Neuronal stem cell (in vitro differentiated cells): ENCODE measurements around the gene RELN.

ENCODE experiments used
- DNase-seq: peaks from one replicate; pipeline ENCODE4 v3.0.0-alpha.2; 2013; ENCODE audit warnings: low spot score
- H2AFZ ChIP-seq: one replicate; pipeline ENCODE4 v1.6.1; 2013; ENCODE audit warnings: mild to moderate bottlenecking, low read length, inconsistent platforms
- H2AK5ac ChIP-seq: 2 replicates; pipeline ENCODE4 v1.6.1; 2013; ENCODE audit warnings: low read depth, mild to moderate bottlenecking, inconsistent platforms, low read length, moderate library complexity, mixed read lengths
- H2BK120ac ChIP-seq: 2 replicates; pipeline ENCODE4 v1.6.1; 2013; ENCODE audit warnings: low read depth, mild to moderate bottlenecking, inconsistent platforms, low read length, moderate library complexity, mixed read lengths
- H2BK12ac ChIP-seq: one replicate; pipeline ENCODE4 v1.6.1; 2013; ENCODE audit warnings: low read length, inconsistent platforms
- H2BK15ac ChIP-seq: 2 replicates; pipeline ENCODE4 v1.6.1; 2013; ENCODE audit warnings: mild to moderate bottlenecking, low read length, inconsistent platforms, mixed read lengths
- H2BK5ac ChIP-seq: one replicate; pipeline ENCODE4 v1.6.1; 2013; ENCODE audit warnings: inconsistent platforms, mild to moderate bottlenecking, low read length, moderate library complexity
- H3K14ac ChIP-seq: one replicate; pipeline ENCODE4 v1.6.1; 2013; ENCODE audit warnings: low read length, inconsistent platforms
- H3K18ac ChIP-seq: 2 replicates; pipeline ENCODE4 v1.6.1; 2013; ENCODE audit warnings: low read length, inconsistent platforms
- H3K23ac ChIP-seq: 2 replicates; pipeline ENCODE4 v1.6.1; 2013; ENCODE audit warnings: low read depth, mild to moderate bottlenecking, mixed read lengths, low read length, inconsistent platforms; ENCODE audit not compliant: poor library complexity
- H3K27ac ChIP-seq: replicated peaks from 3 replicates; pipeline ENCODE4 v1.5.1; 2013; ENCODE audit warnings: low read length, inconsistent platforms
- H3K27me3 ChIP-seq, 3 experiments: 2 replicates each; pipeline ENCODE4 v1.6.1; 2013; ENCODE audit warnings: low read length in 3 of 3, mild to moderate bottlenecking in 2 of 3, inconsistent platforms in 1 of 3, low read depth in 1 of 3, mixed read lengths in 1 of 3, moderate library complexity in 1 of 3; ENCODE audit not compliant: control insufficient read depth in 3 of 3, insufficient read depth in 3 of 3
- H3K36me3 ChIP-seq, 2 donors: replicated peaks in 1 of 2; 2 replicates each; pipeline ENCODE4 v1.6.1; 2013; ENCODE audit warnings: low read length in 2 of 2; ENCODE audit not compliant: control insufficient read depth in 2 of 2, insufficient read depth in 2 of 2
- H3K4ac ChIP-seq: 2 replicates; pipeline ENCODE4 v1.6.1; 2013; ENCODE audit warnings: inconsistent platforms, mild to moderate bottlenecking, low read length, moderate library complexity
- H3K4me1 ChIP-seq, 2 donors: 1 replicate in 1 of 2; 2 replicates in 1 of 2; pipeline ENCODE4 v1.6.1; 2013; ENCODE audit warnings: low read length in 2 of 2, low read depth in 1 of 2; ENCODE audit not compliant: control insufficient read depth in 2 of 2, insufficient read depth in 1 of 2
- H3K4me2 ChIP-seq: one replicate; pipeline ENCODE4 v1.6.1; 2013; ENCODE audit warnings: mild to moderate bottlenecking, low read length, inconsistent platforms; ENCODE audit not compliant: insufficient read depth, poor library complexity, severe bottlenecking
- H3K4me3 ChIP-seq, 2 donors: 2 replicates each; pipeline ENCODE4 v1.5.1; 2013; ENCODE audit warnings: low read length in 2 of 2, mild to moderate bottlenecking in 2 of 2, inconsistent platforms in 1 of 2, moderate library complexity in 1 of 2
- H3K79me1 ChIP-seq: one replicate; pipeline ENCODE4 v1.6.1; 2013; ENCODE audit warnings: low read depth, mild to moderate bottlenecking, inconsistent platforms, low read length, moderate library complexity
- H3K9ac ChIP-seq: one replicate; pipeline ENCODE4 v1.6.1; 2013; ENCODE audit warnings: mild to moderate bottlenecking, low read depth, low read length, inconsistent platforms; ENCODE audit not compliant: poor library complexity
- H3K9me3 ChIP-seq, 2 donors: replicated peaks in 1 of 2; 2 replicates each; pipeline versions ENCODE3 to v1.6.1; 2013; ENCODE audit warnings: low read length in 2 of 2, mild to moderate bottlenecking in 2 of 2, inconsistent platforms in 1 of 2, low read depth in 1 of 2, mixed read lengths in 1 of 2, moderate library complexity in 1 of 2; ENCODE audit not compliant: control insufficient read depth in 2 of 2, insufficient read depth in 1 of 2
- H4K8ac ChIP-seq: one replicate; pipeline ENCODE4 v1.6.1; 2013; ENCODE audit warnings: low read depth, mild to moderate bottlenecking, inconsistent platforms, low read length, moderate library complexity
- H4K91ac ChIP-seq: one replicate; pipeline ENCODE4 v1.6.1; 2013; ENCODE audit warnings: low read length, low read depth, mild to moderate bottlenecking, inconsistent platforms; ENCODE audit not compliant: poor library complexity
- WGBS, 2 donors: extraction: QIAGEN DNeasy Blood & Tissue Kit; methylation state at CpG; one replicate each; pipeline ENCODE4 v1.1.7; 2013; ENCODE audit warnings: missing lambda C conversion rate in 2 of 2, mixed read lengths in 1 of 2; ENCODE audit not compliant: insufficient read length in 2 of 2, insufficient replicate concordance in 1 of 2; ENCODE audit errors: extremely low coverage in 2 of 2; 5-methylcytosine and 5-hydroxymethylcytosine counted together

The RELN gene

DNA sequence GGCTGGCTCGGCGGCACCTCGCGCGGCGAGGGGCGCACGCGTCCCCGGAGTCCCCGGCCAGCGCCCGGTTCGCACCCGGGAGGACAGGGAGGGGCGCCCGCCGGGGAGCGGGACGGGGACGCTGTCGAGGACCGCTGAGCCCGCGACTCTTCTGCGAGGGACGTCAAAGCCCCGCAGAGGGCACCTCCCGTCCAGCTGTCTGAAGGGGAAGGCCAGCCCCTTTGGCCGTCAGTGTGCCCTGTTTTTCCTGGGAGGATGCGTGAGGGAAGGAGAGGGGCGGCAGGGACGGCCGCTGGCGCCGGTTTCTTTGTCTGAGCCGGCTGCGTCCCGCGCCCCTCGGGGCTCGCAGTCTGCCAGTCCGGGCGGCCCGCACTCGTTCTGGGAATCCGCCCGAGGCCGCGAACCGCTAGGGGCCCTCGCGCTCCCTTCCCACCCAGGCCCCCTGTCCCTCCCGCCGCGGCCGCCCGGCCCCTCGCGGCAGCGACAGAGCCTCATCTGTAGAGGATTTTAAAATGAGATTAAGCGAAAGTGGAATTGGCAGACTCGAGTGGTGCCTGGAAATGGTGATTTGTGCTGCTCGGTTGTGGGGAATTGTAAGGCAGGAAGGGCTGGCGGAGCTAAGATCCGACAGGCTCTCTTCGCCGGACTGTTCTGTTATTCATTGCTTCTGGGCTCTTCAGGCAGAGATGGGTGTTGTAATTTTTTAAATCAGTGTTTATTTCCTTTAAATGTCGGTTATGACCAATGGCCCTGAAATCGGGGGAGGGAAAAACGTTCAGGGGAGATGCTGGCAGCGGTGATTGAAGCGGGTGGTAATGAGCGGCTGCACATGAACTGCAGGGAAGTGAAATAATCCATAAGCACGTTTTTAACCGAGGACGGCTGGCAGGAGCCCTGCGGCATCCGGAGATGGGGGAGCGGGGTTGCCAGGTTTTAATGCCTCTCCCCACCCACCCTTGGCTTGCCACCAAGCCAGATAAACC is 618 bp upstream of the RELN start:
- peak; percentile 51 for DNase-seq
- no peak overlapping the region for H3K4ac ChIP-seq
- peak overlapping the region; percentile 21 to 76 for H3K4me3 ChIP-seq
- H2BK12ac ChIP-seq = no peak overlapping the region
- H2BK120ac ChIP-seq = no peak overlapping the region
- H3K27ac ChIP-seq = no peak overlapping the region
- H3K79me1 ChIP-seq = no peaks in the 10 kb centered on the region
- no peaks in the 10 kb centered on the region for H3K9me3 ChIP-seq
- WGBS, 2 donors = no CpG with 5 or more reads among the region's 80 CpGs
- peak overlapping the region; percentile 88 for H2AFZ ChIP-seq
- H2AK5ac ChIP-seq = no peak overlapping the region
- H3K9ac ChIP-seq = no peak overlapping the region
- H3K14ac ChIP-seq = no peak overlapping the region
- H2BK5ac ChIP-seq = no peak overlapping the region
- H4K91ac ChIP-seq = no peak overlapping the region
- H3K4me2 ChIP-seq = peak overlapping the region; percentile 93
- no peak overlapping the region for H2BK15ac ChIP-seq
- H3K18ac ChIP-seq = peak overlapping the region; percentile 44
- no peaks in the 10 kb centered on the region for H3K36me3 ChIP-seq
- H3K27me3 ChIP-seq = peaks cover 3 to 70% (median 31%) of the 10 kb centered on the region in 3 experiments
- H3K4me1 ChIP-seq = peaks cover 0 to 4% of the 10 kb centered on the region in 2 donors
- H4K8ac ChIP-seq = no peak overlapping the region
- H3K23ac ChIP-seq = peak overlapping the region; percentile 5

DNA sequence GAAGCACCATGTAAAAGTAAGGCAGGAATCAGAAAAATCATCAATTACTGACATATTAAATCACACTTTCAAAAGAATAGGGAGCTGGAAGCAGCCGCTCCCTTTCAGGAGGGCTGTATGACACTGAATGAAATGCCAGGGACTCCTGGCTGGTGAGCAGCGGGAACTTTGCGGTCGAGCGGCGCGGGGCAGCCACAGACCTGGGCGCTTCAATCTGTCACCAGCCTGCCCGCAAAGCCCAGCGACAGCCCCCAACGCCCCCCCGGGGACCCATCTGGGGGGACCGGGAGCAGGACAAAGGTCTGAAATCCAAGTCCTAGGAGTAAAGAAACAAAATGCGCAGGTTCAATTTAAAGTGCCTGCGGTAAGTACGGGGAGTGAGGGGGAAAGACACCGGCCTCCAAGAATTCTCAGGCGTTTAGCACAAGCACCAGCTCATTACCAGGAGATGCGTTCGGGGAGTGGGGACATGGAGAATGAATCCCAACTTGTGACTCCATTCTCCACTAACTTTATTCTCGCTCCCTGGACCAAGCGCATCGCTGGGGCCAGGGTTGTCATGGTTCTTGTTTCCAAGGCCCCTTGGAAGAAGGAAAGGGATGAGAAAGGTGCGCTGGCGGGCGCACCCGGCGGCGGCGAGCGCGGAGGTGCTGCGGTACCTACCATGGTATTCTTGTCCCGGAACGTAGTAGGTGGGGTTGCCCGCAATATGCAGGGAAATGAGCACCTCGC is 824 bp downstream of the RELN start:
- no peaks in the 10 kb centered on the region for H3K36me3 ChIP-seq
- no peak overlapping the region for H2BK5ac ChIP-seq
- no peak overlapping the region for H2BK120ac ChIP-seq
- H3K14ac ChIP-seq = no peak overlapping the region
- H4K91ac ChIP-seq = no peak overlapping the region
- H2BK12ac ChIP-seq = no peak overlapping the region
- H3K4me1 ChIP-seq = peaks cover 0 to 4% of the 10 kb centered on the region in 2 donors
- H2AK5ac ChIP-seq = no peak overlapping the region
- H3K4me3 ChIP-seq = peak overlapping the region in 1 of 2 donors; percentile 80
- H2BK15ac ChIP-seq = no peak overlapping the region
- H3K23ac ChIP-seq = no peak overlapping the region
- no peak overlapping the region for H3K27ac ChIP-seq
- no peak overlapping the region for H3K9ac ChIP-seq
- peak overlapping the region; percentile 92 for H2AFZ ChIP-seq
- peak; percentile 24 for DNase-seq
- no CpG with 5 or more reads among the region's 37 CpGs for WGBS, 2 donors
- H3K27me3 ChIP-seq = peaks cover 3 to 72% (median 31%) of the 10 kb centered on the region in 3 experiments
- H3K4ac ChIP-seq = no peak overlapping the region
- no peak overlapping the region for H3K18ac ChIP-seq
- H3K79me1 ChIP-seq = no peaks in the 10 kb centered on the region
- peak overlapping the region; percentile 90 for H3K4me2 ChIP-seq
- H4K8ac ChIP-seq = no peak overlapping the region
- H3K9me3 ChIP-seq = no peaks in the 10 kb centered on the region

GRCh38 chr7:103987451-103987850 is 2.0 kb downstream of the RELN start:
- no peaks in the 10 kb centered on the region for H3K9me3 ChIP-seq
- H3K14ac ChIP-seq = no peak overlapping the region
- no peak overlapping the region for H2AFZ ChIP-seq
- no CpG with 5 or more reads among the region's 7 CpGs for WGBS, 2 donors
- H3K4me3 ChIP-seq = no peak overlapping the region
- no peak overlapping the region for H4K8ac ChIP-seq
- no peak overlapping the region for H4K91ac ChIP-seq
- peaks cover 3 to 75% (median 31%) of the 10 kb centered on the region in 3 experiments for H3K27me3 ChIP-seq
- H3K79me1 ChIP-seq = no peaks in the 10 kb centered on the region
- peaks cover 0 to 4% of the 10 kb centered on the region in 2 donors for H3K4me1 ChIP-seq
- H3K27ac ChIP-seq = no peak overlapping the region
- H3K4ac ChIP-seq = no peak overlapping the region
- DNase-seq = no peak
- no peak overlapping the region for H3K18ac ChIP-seq
- H2AK5ac ChIP-seq = no peak overlapping the region
- H2BK12ac ChIP-seq = no peak overlapping the region
- no peak overlapping the region for H2BK120ac ChIP-seq
- H2BK5ac ChIP-seq = no peak overlapping the region
- H3K23ac ChIP-seq = no peak overlapping the region
- H3K36me3 ChIP-seq = no peaks in the 10 kb centered on the region
- H3K4me2 ChIP-seq = no peak overlapping the region
- H2BK15ac ChIP-seq = no peak overlapping the region
- no peak overlapping the region for H3K9ac ChIP-seq
